Tibial nerve (tissue), 3 donors: ENCODE results near the gene NR2F1.

Experiments
- CTCF ChIP-seq, 5 experiments: fragments of 200-600 bp in 3 of 5; fragments of 450-650 bp in 2 of 5; sonication (generic) in 3 of 5; IDR thresholded peaks; one replicate each; pipeline ENCODE4 v1.5.1; 2016 to 2019; ENCODE audit warnings: antibody characterized with exemption in 5 of 5, mild to moderate bottlenecking in 3 of 5, moderate library complexity in 2 of 5
- POLR2A ChIP-seq, 2 donors: fragments of 450-650 bp; IDR thresholded peaks; one replicate each; pipeline ENCODE4 v1.6.1; 2017; ENCODE audit warnings: antibody characterized with exemption in 2 of 2, mild to moderate bottlenecking in 2 of 2, moderate library complexity in 2 of 2

- no peak for TF ChIP-seq CTCF (IDR thresholded peaks at IDR 0.05)
- TF ChIP-seq POLR2A (IDR thresholded peaks at IDR 0.05), result no peak
These were observed 10.2 kb upstream of the NR2F1 start for GRCh38 chr5:93572608-93573353.
